Astrocyte of the cerebellum (primary cell): ENCODE measurements around the gene MAP4K3.

ENCODE experiments used
- DNase-seq: peaks from one replicate; pipeline ENCODE4 v3.0.0-alpha.2; 2011; ENCODE audit warnings: low read depth
- H3K4me3 ChIP-seq: 2 replicates; pipeline ENCODE4 v1.5.1; 2011; ENCODE audit warnings: mild to moderate bottlenecking, low read depth, low read length, moderate library complexity
- in situ Hi-C: cut with HindIII; loops from 2 replicates; pipeline ENCODE4 v1.10.0; 2017; ENCODE audit warnings: low sequenced_read_pairs
- TF ChIP-seq, protein P1 (sequence below): IDR thresholded peaks from 2 replicates; pipeline ENCODE4 v1.5.1; 2012; ENCODE audit warnings: low read length, low read depth, moderate library complexity, mild to moderate bottlenecking; ENCODE audit errors: missing control alignments

MAP4K3 gene

DNA sequence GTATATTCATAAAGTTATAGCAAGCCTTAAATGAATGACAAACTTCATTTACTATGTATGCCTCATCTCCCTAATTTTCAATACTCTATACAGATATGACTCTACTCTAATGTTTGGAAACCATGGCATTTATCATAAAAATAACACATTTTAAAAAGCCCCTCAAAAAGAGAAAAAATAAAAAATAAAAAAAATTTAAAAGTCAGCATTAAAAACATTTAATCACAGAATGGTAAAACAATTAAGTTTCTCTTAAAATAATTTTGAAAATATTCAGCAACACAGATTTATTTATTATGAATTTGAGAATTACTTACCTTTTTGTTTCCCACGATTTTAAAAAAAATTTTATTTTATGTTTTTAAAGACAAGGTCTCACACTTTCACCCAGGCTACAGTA is 128.3 kb downstream of the MAP4K3 start:
- TF ChIP-seq, protein P1, sequence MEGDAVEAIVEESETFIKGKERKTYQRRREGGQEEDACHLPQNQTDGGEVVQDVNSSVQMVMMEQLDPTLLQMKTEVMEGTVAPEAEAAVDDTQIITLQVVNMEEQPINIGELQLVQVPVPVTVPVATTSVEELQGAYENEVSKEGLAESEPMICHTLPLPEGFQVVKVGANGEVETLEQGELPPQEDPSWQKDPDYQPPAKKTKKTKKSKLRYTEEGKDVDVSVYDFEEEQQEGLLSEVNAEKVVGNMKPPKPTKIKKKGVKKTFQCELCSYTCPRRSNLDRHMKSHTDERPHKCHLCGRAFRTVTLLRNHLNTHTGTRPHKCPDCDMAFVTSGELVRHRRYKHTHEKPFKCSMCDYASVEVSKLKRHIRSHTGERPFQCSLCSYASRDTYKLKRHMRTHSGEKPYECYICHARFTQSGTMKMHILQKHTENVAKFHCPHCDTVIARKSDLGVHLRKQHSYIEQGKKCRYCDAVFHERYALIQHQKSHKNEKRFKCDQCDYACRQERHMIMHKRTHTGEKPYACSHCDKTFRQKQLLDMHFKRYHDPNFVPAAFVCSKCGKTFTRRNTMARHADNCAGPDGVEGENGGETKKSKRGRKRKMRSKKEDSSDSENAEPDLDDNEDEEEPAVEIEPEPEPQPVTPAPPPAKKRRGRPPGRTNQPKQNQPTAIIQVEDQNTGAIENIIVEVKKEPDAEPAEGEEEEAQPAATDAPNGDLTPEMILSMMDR, result no peak
- in situ Hi-C loops, result no loop called here
- no peak for DNase-seq
- H3K4me3 ChIP-seq, result no peak overlapping the region

DNA sequence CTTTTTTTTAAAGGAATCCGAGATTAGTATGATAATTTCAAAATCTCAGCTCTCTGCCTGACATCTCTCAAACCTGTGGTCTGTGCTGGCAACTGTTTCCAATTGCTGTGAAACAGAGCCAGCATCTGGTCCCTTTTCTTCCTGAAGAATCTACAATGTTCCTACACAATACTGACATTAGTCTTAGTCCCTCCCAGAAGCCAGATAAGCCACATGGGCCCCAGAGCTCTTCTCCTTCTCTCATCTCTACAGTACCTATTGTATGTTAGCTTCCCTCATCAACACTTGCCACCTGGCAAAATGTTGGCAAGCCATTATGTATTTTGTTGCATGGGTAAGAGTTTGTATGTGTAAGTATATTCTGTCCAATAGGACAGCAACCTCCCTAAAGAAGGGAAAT is 130.5 kb downstream of the MAP4K3 start:
- no peak overlapping the region for H3K4me3 ChIP-seq
- in situ Hi-C loops, result no loop called here
- TF ChIP-seq, protein P1, result no peak
- no peak for DNase-seq

DNA sequence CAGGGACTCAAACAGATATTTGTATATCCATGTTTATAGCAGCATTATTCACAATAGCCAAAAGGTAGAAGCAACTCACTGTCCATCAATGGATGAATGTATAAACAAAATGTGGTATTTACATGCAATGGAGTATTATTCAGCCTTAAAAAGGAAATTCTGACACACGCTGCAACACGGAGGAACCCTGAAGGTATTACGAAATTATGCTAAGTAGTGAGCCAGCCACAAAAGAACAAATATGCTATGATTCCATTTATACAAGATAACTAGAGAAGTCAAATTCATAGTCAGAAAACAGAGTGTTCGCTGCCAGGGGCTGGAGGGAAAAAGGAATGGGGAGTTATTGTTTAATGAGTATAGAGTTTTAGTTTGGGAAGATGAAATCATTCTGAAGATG is 132.4 kb downstream of the MAP4K3 start:
- H3K4me3 ChIP-seq, result no peak overlapping the region
- no peak for DNase-seq
- TF ChIP-seq, protein P1, result no peak
- in situ Hi-C loops, result no loop called here

DNA sequence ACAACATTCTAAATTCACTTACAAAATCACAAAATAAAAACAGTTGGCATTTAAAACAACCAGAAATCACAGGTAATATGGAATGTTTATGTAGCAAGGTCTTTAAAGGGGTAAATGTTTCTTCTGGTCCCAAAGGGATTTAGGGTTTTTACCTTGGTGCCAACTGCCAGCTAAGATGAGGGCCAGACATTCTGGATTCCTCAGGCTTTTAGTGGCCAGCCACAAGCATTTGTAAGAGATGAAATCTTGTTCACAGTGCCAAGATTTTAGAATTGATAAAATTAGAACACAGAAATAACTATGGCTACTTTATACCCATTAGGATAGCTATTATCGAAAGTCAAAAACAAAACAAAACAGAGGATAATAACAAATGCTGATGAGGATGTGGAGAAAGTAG is 132.9 kb downstream of the MAP4K3 start:
- TF ChIP-seq, protein P1, result no peak
- in situ Hi-C loops, result no loop called here
- peak; percentile 50 for DNase-seq
- H3K4me3 ChIP-seq, result no peak overlapping the region

DNA sequence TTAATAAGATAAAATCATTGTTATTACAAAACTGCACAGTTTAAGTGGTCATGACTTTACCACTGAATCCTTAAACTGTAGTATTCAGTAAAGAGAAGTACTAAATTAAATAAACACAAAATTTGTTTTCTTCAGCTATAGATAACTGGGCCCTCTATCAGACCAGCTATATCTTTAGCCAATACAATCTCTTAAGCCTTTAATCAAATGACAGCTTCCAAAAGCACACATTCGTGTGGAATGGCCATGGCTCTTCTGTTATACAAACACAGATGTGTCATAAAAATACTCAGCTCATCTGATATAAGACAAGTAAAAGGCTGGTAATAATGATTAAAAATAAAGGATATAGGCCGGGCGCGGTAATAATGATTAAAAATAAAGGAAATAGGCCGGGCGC is 135.7 kb downstream of the MAP4K3 start:
- DNase-seq, result no peak
- TF ChIP-seq, protein P1, result no peak
- in situ Hi-C loops, result no loop called here
- no peak overlapping the region for H3K4me3 ChIP-seq

DNA sequence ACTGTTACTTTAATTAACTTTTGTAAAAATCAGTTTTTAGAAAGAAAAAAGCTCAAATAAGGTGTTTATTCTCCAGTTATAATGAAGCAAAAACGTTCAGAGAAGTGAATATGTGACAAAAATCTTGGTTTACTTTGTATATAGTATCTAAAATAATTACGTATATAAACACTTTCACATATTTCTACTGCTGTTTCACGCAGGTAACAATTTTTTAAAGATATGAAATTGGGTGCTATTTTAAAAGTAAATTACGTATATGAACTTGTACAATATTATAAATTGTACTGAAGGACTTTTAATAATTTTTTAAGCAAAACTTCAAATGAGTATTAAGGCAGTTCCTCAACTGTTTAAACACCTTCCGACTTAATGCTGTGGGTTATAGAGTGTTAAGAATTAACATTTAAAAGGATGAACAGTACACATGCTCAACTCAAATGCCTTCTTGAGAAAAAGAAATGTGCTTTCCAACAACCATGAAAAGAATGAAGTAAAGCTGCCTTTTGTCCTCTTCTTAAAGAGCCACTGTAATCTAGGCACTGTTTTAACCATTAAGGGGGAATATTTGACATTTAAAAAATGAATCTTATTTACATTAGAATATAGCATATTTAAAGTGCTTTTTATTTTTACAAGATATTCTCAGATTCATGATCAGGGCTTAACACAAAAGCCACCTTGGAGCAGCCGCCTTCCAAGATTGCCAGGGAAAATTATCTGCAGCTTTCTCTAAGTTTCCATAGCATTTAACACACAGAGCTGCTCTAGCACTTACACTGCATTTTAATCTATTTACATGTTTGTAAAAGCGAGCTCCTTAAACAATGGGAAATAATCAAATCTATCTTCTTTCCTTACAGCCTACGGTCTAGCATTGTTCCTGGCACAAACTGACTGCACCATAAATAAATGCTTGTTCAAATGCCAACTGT is 136.8 kb downstream of the MAP4K3 start:
- H3K4me3 ChIP-seq, result no peak overlapping the region
- DNase-seq, result no peak
- in situ Hi-C loops, result no loop called here
- TF ChIP-seq, protein P1, result no peak
